H1 (cell line): ENCODE results near the gene IFNG. TPM values are rescaled to one million over a fixed set of nuclear protein-coding genes. Genes with fewer than 3 reads are reported as not detected.

Source experiments
- CTCF ChIA-PET: fragments of 300-600 bp; sonication (Branson Sonifier 250); formaldehyde crosslinking; loops from one replicate; lab custom pipeline; 2021; ENCODE audit not compliant: partially characterized antibody; lab: Charles Lee
- POLR2A ChIA-PET: fragments of 300-600 bp; sonication (Branson Sonifier 250); formaldehyde crosslinking; loops from one replicate; lab custom pipeline; 2021; ENCODE audit warnings: inconsistent platforms; ENCODE audit not compliant: partially characterized antibody; lab: Charles Lee
- DNase-seq, 2 experiments: peaks; one replicate each; pipeline versions ENCODE4 v3.0.0 to v3.0.0-alpha.2; 2010 to 2022; ENCODE audit warnings: low spot score in 2 of 2, low read depth in 1 of 2, mixed read lengths in 1 of 2
- FAIRE-seq: peaks from 2 replicates; lab custom pipeline; 2011; peaks lifted over from hg19 to GRCh38; lab: Jason Lieb, UNC
- H2AFZ ChIP-seq: 2 replicates; pipeline ENCODE4 v1.8.1; 2012; ENCODE audit warnings: low read length, inconsistent platforms
- H2AK5ac ChIP-seq: 2 replicates; pipeline ENCODE4 v1.6.1; 2013; ENCODE audit warnings: low read depth, low read length
- H2BK120ac ChIP-seq: replicated peaks from 2 replicates; pipeline ENCODE3; 2013; ENCODE audit warnings: low read depth, low read length, inconsistent platforms
- H2BK12ac ChIP-seq: 2 replicates; pipeline ENCODE4 v1.6.1; 2013; ENCODE audit warnings: low read depth, low read length
- H2BK15ac ChIP-seq: 2 replicates; pipeline ENCODE4 v1.6.1; 2013; ENCODE audit warnings: low read length
- H2BK20ac ChIP-seq: 2 replicates; pipeline ENCODE4 v1.6.1; 2013; ENCODE audit warnings: low read length
- H2BK5ac ChIP-seq: 2 replicates; pipeline ENCODE4 v1.6.1; 2013; ENCODE audit warnings: low read depth, low read length
- H3K14ac ChIP-seq: 2 replicates; pipeline ENCODE4 v1.6.1; 2013; ENCODE audit warnings: inconsistent platforms; ENCODE audit not compliant: insufficient read length
- H3K18ac ChIP-seq: 2 replicates; pipeline ENCODE4 v1.6.1; 2013; ENCODE audit warnings: low read length; ENCODE audit errors: extremely low read depth
- H3K23ac ChIP-seq: 2 replicates; pipeline ENCODE4 v1.6.1; 2013; ENCODE audit warnings: inconsistent platforms; ENCODE audit not compliant: insufficient read length
- H3K23me2 ChIP-seq: 2 replicates; pipeline ENCODE4 v1.6.1; 2013; ENCODE audit warnings: low read depth, low read length
- H3K27ac ChIP-seq: 2 replicates; pipeline ENCODE4 v1.6.1; 2011; ENCODE audit warnings: low read depth, low read length, inconsistent platforms
- H3K27me3 ChIP-seq, 4 experiments: replicated peaks in 1 of 4; 1 replicate in 1 of 4; 2 replicates in 3 of 4; pipeline versions ENCODE4 v1.6.1 to v1.8.1; 2011 to 2013; ENCODE audit warnings: low read length in 3 of 4, mild to moderate bottlenecking in 3 of 4, inconsistent platforms in 2 of 4, mixed read lengths in 2 of 4, moderate library complexity in 1 of 4; ENCODE audit not compliant: control insufficient read depth in 3 of 4, insufficient read depth in 3 of 4; ENCODE audit errors: extremely low read depth in 1 of 4
- H3K36me3 ChIP-seq, 4 experiments: 2 replicates each; pipeline versions ENCODE4 v1.6.1 to v1.8.1; 2011 to 2013; ENCODE audit warnings: mild to moderate bottlenecking in 4 of 4, low read length in 3 of 4, moderate library complexity in 2 of 4, control low read depth in 1 of 4, inconsistent platforms in 1 of 4; ENCODE audit not compliant: insufficient read depth in 4 of 4, control insufficient read depth in 2 of 4
- H3K4ac ChIP-seq: replicated peaks from 2 replicates; pipeline ENCODE3; 2013; ENCODE audit warnings: low read length, low read depth, mixed read lengths, inconsistent platforms; ENCODE audit not compliant: insufficient read length
- H3K4me1 ChIP-seq, 4 experiments: replicated peaks in 1 of 4; 1 replicate in 1 of 4; 2 replicates in 3 of 4; pipeline versions ENCODE4 v1.6.1 to v1.8.1; 2011 to 2013; ENCODE audit warnings: low read length in 3 of 4, inconsistent platforms in 2 of 4, mixed read lengths in 1 of 4; ENCODE audit not compliant: insufficient read depth in 4 of 4, control insufficient read depth in 3 of 4
- H3K4me2 ChIP-seq, 2 experiments: 2 replicates each; pipeline versions ENCODE4 v1.6.1 to v1.8.1; 2011 to 2013; ENCODE audit warnings: low read depth in 2 of 2, low read length in 2 of 2, control low read depth in 1 of 2, inconsistent platforms in 1 of 2, mild to moderate bottlenecking in 1 of 2; ENCODE audit not compliant: insufficient read depth in 1 of 2
- H3K4me3 ChIP-seq, 4 experiments: fragments of 200-600, 300-600 bp in 1 of 4; sonication (generic), shearing (Covaris generic), sonication (Bioruptor Twin) in 1 of 4; 2 replicates each; pipeline versions ENCODE4 v1.5.1 to v1.8.1; 2011 to 2016; ENCODE audit warnings: low read length in 4 of 4, low read depth in 3 of 4, control low read depth in 2 of 4, inconsistent platforms in 2 of 4, mild to moderate bottlenecking in 2 of 4, mixed read lengths in 1 of 4, moderate library complexity in 1 of 4; ENCODE audit not compliant: insufficient read depth in 2 of 4; ENCODE audit errors: extremely low read depth in 1 of 4
- H3K56ac ChIP-seq: replicated peaks from 2 replicates; pipeline ENCODE3; 2013; ENCODE audit warnings: low read depth, mild to moderate bottlenecking, mixed read lengths, low read length, inconsistent platforms; ENCODE audit not compliant: insufficient read length
- H3K79me1 ChIP-seq: 2 replicates; pipeline ENCODE4 v1.6.1; 2013; ENCODE audit warnings: low read depth, low read length, control low read depth
- H3K79me2 ChIP-seq, 2 experiments: 2 replicates each; pipeline versions ENCODE4 v1.6.1 to v1.8.1; 2012 to 2013; ENCODE audit warnings: low read length in 2 of 2, mild to moderate bottlenecking in 2 of 2, inconsistent platforms in 1 of 2; ENCODE audit not compliant: insufficient read depth in 2 of 2, control insufficient read depth in 1 of 2
- H3K9ac ChIP-seq, 4 experiments: replicated peaks in 1 of 4; 1 replicate in 1 of 4; 2 replicates in 3 of 4; pipeline versions ENCODE4 v1.6.1 to v1.8.1; 2011 to 2013; ENCODE audit warnings: low read depth in 3 of 4, low read length in 3 of 4, control low read depth in 2 of 4, mild to moderate bottlenecking in 2 of 4, moderate library complexity in 2 of 4, inconsistent platforms in 1 of 4; ENCODE audit errors: extremely low read depth in 1 of 4
- H3K9me3 ChIP-seq, 2 experiments: 2 replicates each; pipeline versions ENCODE4 v1.6.1 to v1.8.1; 2012 to 2013; ENCODE audit warnings: mild to moderate bottlenecking in 2 of 2, moderate library complexity in 2 of 2, control low read depth in 1 of 2, inconsistent platforms in 1 of 2, low read depth in 1 of 2, low read length in 1 of 2, mixed read lengths in 1 of 2; ENCODE audit not compliant: insufficient read depth in 2 of 2
- H4K20me1 ChIP-seq, 2 experiments: replicated peaks in 1 of 2; 2 replicates each; pipeline versions ENCODE3 to v1.8.1; 2011 to 2013; ENCODE audit warnings: inconsistent platforms in 2 of 2, low read length in 2 of 2, mild to moderate bottlenecking in 1 of 2; ENCODE audit not compliant: insufficient read depth in 2 of 2, control insufficient read depth in 1 of 2
- H4K5ac ChIP-seq: 2 replicates; pipeline ENCODE4 v1.6.1; 2013; ENCODE audit warnings: low read length, low read depth, mixed read lengths, inconsistent platforms; ENCODE audit not compliant: insufficient read length
- H4K8ac ChIP-seq: 2 replicates; pipeline ENCODE4 v1.8.0; 2013; ENCODE audit warnings: mild to moderate bottlenecking, moderate library complexity, low read length, inconsistent platforms; ENCODE audit not compliant: insufficient read depth; ENCODE audit errors: extremely low read depth
- H4K91ac ChIP-seq: replicated peaks from 2 replicates; pipeline ENCODE3; 2013; ENCODE audit warnings: low read length, mixed read lengths, inconsistent platforms; ENCODE audit not compliant: insufficient read length
- GTF2F1 ChIP-seq: IDR thresholded peaks from 2 replicates; pipeline ENCODE4 v1.6.1; 2012; ENCODE audit warnings: low read depth, low read length, improper control_type of control experiment, borderline replicate concordance
- WGBS, 2 experiments: shearing (Covaris generic) in 1 of 2; methylation state at CpG; one replicate each; pipeline versions ENCODE4 v1.1.6 to v1.1.7; 2013 to 2015; ENCODE audit warnings: low lambda C conversion rate in 2 of 2, mixed read lengths in 2 of 2, inconsistent platforms in 1 of 2, low coverage in 1 of 2, missing lambda C conversion rate in 1 of 2; ENCODE audit not compliant: insufficient replicate concordance in 2 of 2, insufficient coverage in 1 of 2, insufficient read length in 1 of 2; ENCODE audit errors: extremely low coverage in 1 of 2, missing lambda C conversion rate in 1 of 2; 5-methylcytosine and 5-hydroxymethylcytosine counted together
- polyA plus RNA-seq, 7 experiments: library from polyadenylated mRNA; depleted of rRNA in 3 of 7; stranded (reverse) in 5 of 7; unstranded in 2 of 7; fragments of >200 nt in 5 of 7; fragments of 200-250 nt in 2 of 7; gene quantifications; 1 replicate in 5 of 7; 2 replicates in 1 of 7; 4 replicates in 1 of 7; pipeline versions ENCODE4 v1.2.1 to v1.2.3, GENCODE V29; 2011 to 2013; ENCODE audit warnings: missing spikeins in 2 of 7, mixed read lengths in 2 of 7
- total RNA-seq: library from RNA; stranded (reverse); fragmentation: NEBNext Ultra II Directional; extraction: Animal tissue kit (Norgen Biotek cat#: 25700); gene quantifications from 2 replicates; pipeline ENCODE4 v1.2.1, GENCODE V29; 2021

The IFNG gene
- total and polyA plus RNA-seq, 2 of the 8 experiments (the other 6 are each of a cell fraction or from before 2014, with no cell fraction given) = not detected

- no peak for DNase-seq
- no peaks in the 10 kb centered on the region for H3K79me1 ChIP-seq
- H4K8ac ChIP-seq = no peak overlapping the region
- no peak overlapping the region for H3K18ac ChIP-seq
- no peaks in the 10 kb centered on the region for H3K36me3 ChIP-seq
- no peak overlapping the region for H2BK20ac ChIP-seq
- H2BK5ac ChIP-seq = no peak overlapping the region
- H2BK120ac ChIP-seq = no peak overlapping the region
- H2AK5ac ChIP-seq = no peak overlapping the region
- no peak overlapping the region for H2BK15ac ChIP-seq
- H3K23me2 ChIP-seq = no peaks in the 10 kb centered on the region
- H3K23ac ChIP-seq = no peak overlapping the region
- H4K5ac ChIP-seq = no peak overlapping the region
- no peak overlapping the region for H3K27ac ChIP-seq
- no peaks in the 10 kb centered on the region for H4K20me1 ChIP-seq
- H3K14ac ChIP-seq = no peak overlapping the region
- no peak for FAIRE-seq
- TF ChIP-seq GTF2F1 = no peak
- H2AFZ ChIP-seq = no peak overlapping the region
- no peak overlapping the region for H3K56ac ChIP-seq
- no peak overlapping the region for H2BK12ac ChIP-seq
- no peak overlapping the region for H4K91ac ChIP-seq
- POLR2A ChIA-PET = no interaction called here
- CTCF ChIA-PET = interaction anchor here (2.8 kb wide), 1 partner anchor 126 kb away, joined by 9 read pairs; no protein-coding TSS in a partner anchor
- no peaks in the 10 kb centered on the region for H3K27me3 ChIP-seq
- H3K4me2 ChIP-seq = no peak overlapping the region
- no peak overlapping the region for H3K9ac ChIP-seq
- H3K9me3 ChIP-seq = no peaks in the 10 kb centered on the region
- no peak overlapping the region for H3K4me3 ChIP-seq
- no peak overlapping the region for H3K4ac ChIP-seq
- H3K4me1 ChIP-seq = no peaks in the 10 kb centered on the region
- H3K79me2 ChIP-seq = no peaks in the 10 kb centered on the region
- WGBS, 2 experiments = 77% methylated on average over 5 of the region's 5 CpGs; no CpG with 5 or more reads in 1 of the 2 experiments
Observed at GRCh38 chr12:68166317-68166831, 6.8 kb upstream of the IFNG start.
